Hepatocyte (in vitro differentiated cells): Measurements from ENCODE around the gene MIX23. TPM values are rescaled to one million over a fixed set of nuclear protein-coding genes. Genes with fewer than 3 reads are reported as not detected.
A peak's percentile ranks its signal among the peaks of the same experiment; 100 is the strongest.
"Not testable (repeated sequence)": the region's sequence is repeated elsewhere in the genome, so short reads cannot be mapped to it uniquely, and the experiment has no call there.

ENCODE experiments used
- DNase-seq: peaks from one replicate; pipeline ENCODE4 v3.0.0-alpha.2; 2016; ENCODE audit warnings: low spot score
- H2AFZ ChIP-seq: fragments of 200-600 bp; sonication (generic); 2 replicates; pipeline ENCODE4 v1.6.0; 2016; ENCODE audit warnings: antibody characterized with exemption, mild to moderate bottlenecking
- H3K27ac ChIP-seq: fragments of 200-600 bp; sonication (generic); 2 replicates; pipeline ENCODE4 v1.5.1; 2016; ENCODE audit warnings: mild to moderate bottlenecking
- H3K27me3 ChIP-seq: fragments of 200-600 bp; sonication (generic); 2 replicates; pipeline ENCODE4 v1.6.1; 2016
- H3K36me3 ChIP-seq: fragments of 200-600 bp; sonication (generic); replicated peaks from 2 replicates; pipeline ENCODE4 v1.5.1; 2016; ENCODE audit warnings: low read depth; ENCODE audit not compliant: insufficient read depth
- H3K4me1 ChIP-seq: fragments of 200-600 bp; sonication (generic); 2 replicates; pipeline ENCODE4 v1.5.1; 2016; ENCODE audit warnings: mild to moderate bottlenecking, moderate library complexity; ENCODE audit not compliant: insufficient read depth
- H3K4me2 ChIP-seq: fragments of 200-600 bp; sonication (generic); 2 replicates; pipeline ENCODE4 v1.6.0; 2016
- H3K4me3 ChIP-seq: fragments of 200-600 bp; sonication (generic); 2 replicates; pipeline ENCODE4 v1.5.1; 2016; ENCODE audit warnings: mild to moderate bottlenecking
- H3K79me2 ChIP-seq: fragments of 200-600 bp; sonication (generic); 2 replicates; pipeline ENCODE4 v1.6.0; 2017; ENCODE audit warnings: mild to moderate bottlenecking
- H3K9me2 ChIP-seq: fragments of 200-600 bp; sonication (generic); replicated peaks from 2 replicates; pipeline ENCODE4 v1.6.0; 2017; ENCODE audit warnings: mild to moderate bottlenecking; ENCODE audit not compliant: insufficient read depth
- H3K9me3 ChIP-seq: fragments of 200-600 bp; sonication (generic); 2 replicates; pipeline ENCODE4 v1.5.1; 2016; ENCODE audit warnings: low read depth, mild to moderate bottlenecking
- H4K20me1 ChIP-seq: fragments of 200-600 bp; sonication (generic); 2 replicates; pipeline ENCODE4 v1.6.0; 2016; ENCODE audit warnings: mild to moderate bottlenecking; ENCODE audit not compliant: insufficient read depth, poor library complexity, severe bottlenecking
- CTCF ChIP-seq: fragments of 200-600 bp; sonication (generic); IDR thresholded peaks from 2 replicates; pipeline ENCODE4 v1.5.1; 2016; ENCODE audit warnings: antibody characterized with exemption, mild to moderate bottlenecking; ENCODE audit not compliant: poor library complexity
- EZH2 ChIP-seq: fragments of 200-600 bp; sonication (generic); IDR thresholded peaks from 2 replicates; pipeline ENCODE4 v1.6.1; 2016; ENCODE audit warnings: antibody characterized with exemption, mild to moderate bottlenecking, borderline replicate concordance
- EZH2phosphoT487 ChIP-seq: fragments of 200-600 bp; sonication (generic); IDR thresholded peaks from one replicate; pipeline ENCODE4 v1.6.1; 2018; ENCODE audit warnings: antibody characterized with exemption, mild to moderate bottlenecking, low read depth, moderate library complexity; ENCODE audit not compliant: unreplicated experiment, severe bottlenecking
- WGBS: methylation state at CpG from one replicate; pipeline ENCODE4 v1.1.6; 2016; ENCODE audit warnings: low lambda C conversion rate; ENCODE audit errors: missing lambda C conversion rate; 5-methylcytosine and 5-hydroxymethylcytosine counted together
- polyA plus RNA-seq: library from polyadenylated mRNA; unstranded; fragments of >200 nt; fragmentation: Nextera tagmentation; extraction: Ambion mirVana; gene quantifications from 2 replicates; pipeline ENCODE4 v1.2.1, GENCODE V29; 2016
- total RNA-seq: library from RNA; depleted of rRNA; stranded (reverse); fragments of >200 nt; gene quantifications from 2 replicates; pipeline ENCODE4 v1.2.3, GENCODE V29; 2014

The MIX23 gene
- total and polyA plus RNA-seq, 2 experiments from 2014 or later: 42.0 to 46.4 TPM

GRCh38 chr3:122377975-122378374 lies 5.1 kb downstream of the MIX23 start:
- no peaks in the 10 kb centered on the region for H3K9me3 ChIP-seq
- H3K36me3 ChIP-seq: no peaks in the 10 kb centered on the region
- H2AFZ ChIP-seq: no peak overlapping the region
- peaks cover 4% of the 10 kb centered on the region for H3K4me1 ChIP-seq
- no peaks in the 10 kb centered on the region for H3K9me2 ChIP-seq
- TF ChIP-seq CTCF (no peak), EZH2 (no peak), EZH2phosphoT487 (no peak)
- H4K20me1 ChIP-seq: no peaks in the 10 kb centered on the region
- no peak for DNase-seq
- peak overlapping the region; percentile 45 for H3K27ac ChIP-seq
- no peak overlapping the region for H3K4me2 ChIP-seq
- WGBS: 51% methylated on average over 4 of the region's 4 CpGs
- H3K79me2 ChIP-seq: peaks cover 80% of the 10 kb centered on the region
- no peak overlapping the region for H3K4me3 ChIP-seq
- H3K27me3 ChIP-seq: no peaks in the 10 kb centered on the region

- WGBS: 90% methylated on average over 1 of the region's 1 CpG
- Histone ChIP-seq H3K79me2 (peaks cover 56% of the 10 kb centered on the region), H2AFZ (no peak overlapping the region), H3K27ac (no peak overlapping the region), H4K20me1 (no peaks in the 10 kb centered on the region), H3K9me2 (no peaks in the 10 kb centered on the region), H3K9me3 (no peaks in the 10 kb centered on the region), H3K4me2 (no peak overlapping the region), H3K36me3 (no peaks in the 10 kb centered on the region), H3K4me1 (no peaks in the 10 kb centered on the region), H3K27me3 (no peaks in the 10 kb centered on the region), H3K4me3 (no peak overlapping the region)
- DNase-seq: no peak
- TF ChIP-seq CTCF (no peak), EZH2phosphoT487 (no peak), EZH2 (no peak)
These were observed 9.0 kb downstream of the MIX23 start for GRCh38 chr3:122374034-122374433.

GRCh38 chr3:122366379-122366749 lies 16.7 kb downstream of the MIX23 start:
- Histone ChIP-seq H3K27ac (peak overlapping the region; percentile 89), H3K4me2 (peak overlapping the region; percentile 32), H3K36me3 (no peaks in the 10 kb centered on the region), H2AFZ (no peak overlapping the region), H3K4me1 (peaks cover 31% of the 10 kb centered on the region), H3K9me2 (no peaks in the 10 kb centered on the region), H3K79me2 (peaks cover 3% of the 10 kb centered on the region), H3K4me3 (no peak overlapping the region), H4K20me1 (no peaks in the 10 kb centered on the region), H3K9me3 (no peaks in the 10 kb centered on the region), H3K27me3 (no peaks in the 10 kb centered on the region)
- 80% methylated on average over 5 of the region's 5 CpGs for WGBS
- peak; percentile 38 for DNase-seq
- no peak for TF ChIP-seq EZH2phosphoT487
- no peak for TF ChIP-seq CTCF
- no peak for TF ChIP-seq EZH2

- H2AFZ ChIP-seq, H3K27me3 ChIP-seq, H3K36me3 ChIP-seq, H3K9me3 ChIP-seq, H3K79me2 ChIP-seq, H3K9me2 ChIP-seq, H4K20me1 ChIP-seq, H3K4me3 ChIP-seq: not testable (repeated sequence)
- Histone ChIP-seq H3K4me1 (peaks cover 34% of the 10 kb centered on the region), H3K4me2 (peak overlapping the region; percentile 32), H3K27ac (peak overlapping the region; percentile 90)
- peak; percentile 74 for DNase-seq
- WGBS: 79% methylated on average over 10 of the region's 10 CpGs
These were observed 17.3 kb downstream of the MIX23 start for GRCh38 chr3:122365582-122366378.
